ENCODE results near the gene TTC7B.

The TTC7B gene

DNA sequence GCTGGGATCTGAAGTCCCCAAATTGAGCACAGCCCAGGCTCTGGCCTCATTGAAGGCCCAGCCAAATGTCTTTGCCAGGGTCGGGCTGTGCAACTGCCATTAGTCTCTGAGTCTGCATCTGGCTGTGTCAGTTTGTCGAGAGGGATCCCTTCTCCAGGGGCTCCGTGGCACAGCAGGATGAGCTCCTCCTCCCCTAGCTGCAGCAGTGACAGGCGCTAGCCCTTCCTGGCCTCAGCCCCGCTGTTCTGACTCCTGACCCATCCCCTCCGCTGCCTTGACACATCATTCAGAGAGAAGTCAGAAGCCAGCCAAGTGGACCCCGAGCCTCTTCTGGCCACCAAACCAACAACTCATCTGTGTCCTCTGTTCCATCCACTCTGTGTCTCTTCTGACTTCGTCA is 231.1 kb downstream of the TTC7B start:
- Mint-ChIP-seq H3K4me1 (peaks cover 24% of the 10 kb centered on the region), H3K4me3 (no peak overlapping the region), H3K9me3 (no peaks in the 10 kb centered on the region), H3K27me3 (ENCODE audit: low read depth) (peaks cover 11% of the 10 kb centered on the region), H3K36me3 (ENCODE audit: low read depth) (peaks cover 12% of the 10 kb centered on the region), H3K27ac (no peak overlapping the region)
- TF ChIP-seq, protein P1, sequence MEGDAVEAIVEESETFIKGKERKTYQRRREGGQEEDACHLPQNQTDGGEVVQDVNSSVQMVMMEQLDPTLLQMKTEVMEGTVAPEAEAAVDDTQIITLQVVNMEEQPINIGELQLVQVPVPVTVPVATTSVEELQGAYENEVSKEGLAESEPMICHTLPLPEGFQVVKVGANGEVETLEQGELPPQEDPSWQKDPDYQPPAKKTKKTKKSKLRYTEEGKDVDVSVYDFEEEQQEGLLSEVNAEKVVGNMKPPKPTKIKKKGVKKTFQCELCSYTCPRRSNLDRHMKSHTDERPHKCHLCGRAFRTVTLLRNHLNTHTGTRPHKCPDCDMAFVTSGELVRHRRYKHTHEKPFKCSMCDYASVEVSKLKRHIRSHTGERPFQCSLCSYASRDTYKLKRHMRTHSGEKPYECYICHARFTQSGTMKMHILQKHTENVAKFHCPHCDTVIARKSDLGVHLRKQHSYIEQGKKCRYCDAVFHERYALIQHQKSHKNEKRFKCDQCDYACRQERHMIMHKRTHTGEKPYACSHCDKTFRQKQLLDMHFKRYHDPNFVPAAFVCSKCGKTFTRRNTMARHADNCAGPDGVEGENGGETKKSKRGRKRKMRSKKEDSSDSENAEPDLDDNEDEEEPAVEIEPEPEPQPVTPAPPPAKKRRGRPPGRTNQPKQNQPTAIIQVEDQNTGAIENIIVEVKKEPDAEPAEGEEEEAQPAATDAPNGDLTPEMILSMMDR (IDR thresholded peaks at IDR 0.05; ENCODE audit: unreplicated experiment in 3 of 3) = no peak

DNA sequence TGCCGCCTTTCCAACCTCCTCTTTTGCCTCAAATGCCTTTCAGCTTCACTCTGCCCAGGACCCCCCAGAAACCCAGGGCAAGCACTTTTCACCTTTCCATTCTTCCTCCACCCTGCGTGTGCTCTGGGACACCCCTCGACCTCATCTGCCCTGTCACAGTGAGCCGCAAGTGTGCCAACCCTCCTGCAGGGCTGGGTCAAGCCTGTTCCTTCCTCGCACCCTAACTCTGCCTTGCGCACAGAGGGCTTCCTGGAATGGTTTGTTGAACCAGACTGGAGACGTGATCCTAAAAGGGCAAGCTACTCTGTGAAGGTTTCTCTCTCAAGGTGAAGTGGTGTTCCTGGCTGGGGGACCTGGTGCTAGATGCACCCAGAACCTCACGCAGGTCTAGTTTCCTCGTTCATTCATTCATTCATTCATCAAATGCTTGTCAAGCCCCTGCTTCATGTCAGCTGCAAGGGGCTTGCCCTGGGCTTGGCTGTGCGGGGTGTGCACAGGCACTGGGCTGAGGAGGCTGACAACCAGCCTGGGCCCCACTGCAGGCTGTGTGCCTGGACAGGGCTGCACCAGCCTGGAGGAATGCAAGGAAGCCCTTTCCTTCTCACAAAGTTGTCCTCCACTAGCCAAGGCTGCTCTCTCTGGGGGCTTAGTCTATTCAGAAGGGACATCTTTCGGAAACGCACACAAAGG is 232.2 kb downstream of the TTC7B start:
- TF ChIP-seq, protein P1 (IDR thresholded peaks at IDR 0.05; ENCODE audit: unreplicated experiment in 3 of 3) = no peak
- H3K9me3 Mint-ChIP-seq = no peaks in the 10 kb centered on the region
- H3K4me3 Mint-ChIP-seq = no peak overlapping the region
- peaks cover 28% of the 10 kb centered on the region for H3K4me1 Mint-ChIP-seq
- peaks cover 11% of the 10 kb centered on the region for H3K27me3 Mint-ChIP-seq (ENCODE audit: low read depth)
- no peak overlapping the region for H3K27ac Mint-ChIP-seq
- H3K36me3 Mint-ChIP-seq (ENCODE audit: low read depth) = peaks cover 12% of the 10 kb centered on the region

DNA sequence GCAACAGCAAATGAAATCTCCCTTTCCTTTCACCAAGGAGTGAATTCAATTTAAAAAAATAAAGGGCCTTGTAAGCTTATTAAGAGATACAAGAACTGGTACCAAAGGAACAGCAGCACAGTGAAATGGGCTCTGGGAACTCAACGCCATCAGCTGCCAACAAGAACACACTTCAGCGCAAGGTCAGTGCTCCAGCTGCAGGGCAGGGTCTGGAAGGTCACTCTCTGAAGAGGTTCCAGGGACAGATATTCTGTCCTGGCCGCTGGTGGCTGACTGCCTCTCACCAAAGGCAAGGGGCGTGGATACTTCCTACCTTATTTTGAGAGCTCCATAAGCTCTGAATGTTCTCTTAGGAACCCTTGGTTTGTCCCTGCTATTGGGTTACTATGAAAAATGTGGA is 232.8 kb downstream of the TTC7B start:
- Mint-ChIP-seq H3K4me1 (peaks cover 32% of the 10 kb centered on the region), H3K36me3 (ENCODE audit: low read depth) (peaks cover 12% of the 10 kb centered on the region), H3K4me3 (no peak overlapping the region), H3K9me3 (no peaks in the 10 kb centered on the region), H3K27ac (no peak overlapping the region), H3K27me3 (ENCODE audit: low read depth) (peaks cover 11% of the 10 kb centered on the region)
- TF ChIP-seq, protein P1 (IDR thresholded peaks at IDR 0.05; ENCODE audit: unreplicated experiment in 3 of 3) = no peak

DNA sequence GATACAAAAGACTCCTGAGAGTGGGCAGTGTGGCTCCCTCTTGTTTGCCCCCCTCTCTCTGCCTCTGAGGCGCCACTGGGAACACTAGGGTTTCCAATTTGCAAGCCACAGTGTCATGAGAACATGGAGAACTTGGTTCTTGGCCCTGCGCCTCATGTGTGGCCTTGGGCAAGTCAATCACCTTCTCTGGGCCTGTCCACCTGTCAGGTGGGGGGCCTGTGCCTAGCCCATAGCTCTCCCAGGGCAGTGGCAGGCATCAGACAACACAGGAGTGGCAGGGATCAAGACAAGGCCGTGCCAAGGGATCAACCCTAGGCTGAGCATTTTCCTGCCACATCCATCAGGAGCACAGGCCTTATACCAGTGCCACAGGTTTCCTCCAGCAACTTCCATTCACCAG is 234.1 kb downstream of the TTC7B start:
- Mint-ChIP-seq H3K9me3 (no peaks in the 10 kb centered on the region), H3K36me3 (ENCODE audit: low read depth) (peaks cover 12% of the 10 kb centered on the region), H3K4me1 (peaks cover 37% of the 10 kb centered on the region), H3K27me3 (ENCODE audit: low read depth) (peaks cover 6% of the 10 kb centered on the region), H3K27ac (no peak overlapping the region), H3K4me3 (no peak overlapping the region)
- TF ChIP-seq, protein P1 (IDR thresholded peaks at IDR 0.05; ENCODE audit: unreplicated experiment in 3 of 3) = no peak

DNA sequence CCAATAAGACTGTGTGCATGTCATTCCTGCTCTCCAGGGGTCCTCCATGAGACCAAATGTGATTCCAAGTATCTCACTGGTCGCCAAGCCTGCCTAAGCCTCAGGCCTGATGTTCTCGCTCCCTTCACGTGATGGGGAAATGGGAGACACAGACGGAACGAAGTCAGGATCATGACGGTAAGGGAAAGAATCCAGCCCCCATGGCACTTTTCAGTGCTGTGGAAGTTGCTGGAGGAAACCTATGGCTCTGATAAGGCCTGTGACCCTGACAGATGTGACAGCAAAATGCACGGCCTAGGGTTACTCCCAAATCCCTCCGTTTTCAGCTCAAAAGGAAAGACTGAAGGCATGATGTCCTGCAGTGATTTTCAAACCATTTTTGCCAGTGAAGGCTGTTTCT is 234.5 kb downstream of the TTC7B start:
- Mint-ChIP-seq H3K27ac (no peak overlapping the region), H3K27me3 (ENCODE audit: low read depth) (peaks cover 6% of the 10 kb centered on the region), H3K4me3 (no peak overlapping the region), H3K4me1 (peaks cover 37% of the 10 kb centered on the region), H3K36me3 (ENCODE audit: low read depth) (peaks cover 8% of the 10 kb centered on the region), H3K9me3 (no peaks in the 10 kb centered on the region)
- TF ChIP-seq, protein P1 (IDR thresholded peaks at IDR 0.05; ENCODE audit: unreplicated experiment in 3 of 3) = no peak

Data from nephron (organoid).